G401 (cell line): ENCODE data around the gene SBK3. TPM values are rescaled to one million over a fixed set of nuclear protein-coding genes. Genes with fewer than 3 reads are reported as not detected.

Experiments used
- DNase-seq: peaks from one replicate; pipeline ENCODE4 v3.0.0-alpha.2; 2015; ENCODE audit warnings: low spot score
- in situ Hi-C: cut with HindIII; loops from 2 replicates; pipeline ENCODE4 v1.10.0; 2016; ENCODE audit warnings: low sequenced_read_pairs, mixed read lengths
- total RNA-seq: library from RNA; depleted of rRNA; stranded (reverse); fragments of >200 nt; shearing (Covaris generic); gene quantifications from 2 replicates; pipeline ENCODE4 v1.2.3, GENCODE V29; 2014; rRNA removed

Gene SBK3
- total RNA-seq, 1 experiment from 2014 or later, result 0.37 TPM

DNA sequence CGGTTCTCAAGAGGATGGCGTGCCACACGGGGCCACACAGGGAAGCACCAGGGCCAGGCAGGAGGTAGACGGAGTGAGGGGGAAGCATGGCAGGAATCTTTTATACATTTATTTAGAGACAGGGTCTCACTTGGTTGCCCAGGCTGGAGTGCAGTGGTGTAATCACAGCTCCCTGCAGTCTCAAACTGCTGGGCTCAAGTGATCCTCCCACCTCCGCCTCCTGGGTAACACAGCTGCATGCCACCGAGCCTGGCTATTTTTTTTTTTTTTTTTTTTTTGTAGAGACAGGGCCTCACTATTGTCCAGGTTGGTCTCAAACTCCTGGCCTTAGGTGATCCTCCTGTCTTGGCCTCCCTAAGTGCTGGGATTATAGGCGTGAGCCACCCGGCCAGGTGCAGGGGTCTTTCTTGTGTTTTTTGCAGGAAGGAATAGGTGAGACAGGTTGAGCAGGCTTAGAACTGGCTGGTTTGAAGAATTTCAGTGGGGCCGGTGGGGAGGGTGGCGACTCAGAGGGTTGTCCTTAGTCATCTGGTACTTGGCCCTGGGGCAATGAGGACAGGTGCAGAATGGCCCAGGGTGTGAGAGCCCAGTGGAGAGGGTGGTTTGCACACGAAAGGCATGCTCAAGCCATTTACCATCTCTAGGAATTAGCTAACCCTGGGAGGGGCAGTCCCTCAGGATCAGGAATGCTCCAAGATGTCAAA is 49.5 kb downstream of the SBK3 start:
- in situ Hi-C loops, result no loop called here

DNA sequence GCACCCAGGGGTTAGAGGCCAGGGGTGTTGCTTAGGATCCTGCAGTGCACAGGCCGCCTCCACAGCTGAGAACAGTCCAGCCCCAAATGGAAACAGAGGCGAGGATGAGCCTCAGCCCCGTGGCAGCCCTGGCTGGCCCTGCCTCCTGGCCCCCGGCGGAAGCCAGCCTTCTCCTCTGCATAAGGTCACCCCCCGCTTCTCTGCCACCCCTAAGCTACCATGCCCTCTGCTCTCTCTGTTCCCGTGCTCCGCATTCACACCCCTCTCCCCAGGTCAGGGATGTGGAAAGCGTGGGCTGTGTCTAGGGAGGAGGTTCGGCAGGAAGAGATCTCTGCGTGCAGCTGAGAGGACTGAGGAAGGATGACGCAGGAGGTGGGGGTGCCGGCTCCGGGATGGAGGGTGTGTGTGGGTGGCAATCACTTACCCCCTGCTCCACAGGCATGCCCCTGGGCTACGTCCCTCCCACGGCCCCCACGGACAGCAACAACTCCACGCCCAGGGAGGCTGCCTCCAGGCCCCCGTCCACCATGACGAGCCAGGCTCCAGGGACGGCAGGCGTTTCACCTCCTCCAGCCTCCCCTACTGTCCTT is 51.1 kb downstream of the SBK3 start:
- in situ Hi-C loops, result no loop called here
- DNase-seq, result no peak

More for the DNA sequence above, 49.5 kb downstream of the SBK3 start:
- no peak for DNase-seq

DNA sequence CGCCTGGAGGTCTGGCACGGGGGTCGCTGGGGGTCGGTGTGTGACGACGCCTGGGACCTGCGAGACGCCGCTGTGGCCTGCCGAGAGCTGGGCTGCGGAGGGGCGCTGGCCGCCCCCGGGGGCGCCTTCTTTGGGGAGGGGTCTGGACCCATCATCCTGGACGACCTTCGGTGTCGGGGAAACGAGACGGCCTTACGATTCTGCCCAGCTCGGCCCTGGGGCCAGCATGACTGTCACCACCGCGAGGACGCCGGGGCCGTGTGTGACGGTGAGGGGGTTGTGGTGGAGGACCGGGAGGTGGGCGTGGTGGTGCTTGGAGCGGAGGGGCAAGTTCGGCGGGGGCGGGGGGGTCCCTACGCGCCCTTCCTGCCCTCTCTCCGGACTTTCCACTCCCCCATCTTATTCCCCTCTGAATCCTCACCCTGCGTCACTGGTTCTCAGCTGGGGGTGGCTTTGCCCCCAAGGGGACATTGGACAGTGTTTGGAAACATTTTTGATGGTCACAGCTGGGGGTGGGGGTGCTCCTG is 51.6 kb downstream of the SBK3 start:
- DNase-seq, result no peak
- in situ Hi-C loops, result no loop called here

DNA sequence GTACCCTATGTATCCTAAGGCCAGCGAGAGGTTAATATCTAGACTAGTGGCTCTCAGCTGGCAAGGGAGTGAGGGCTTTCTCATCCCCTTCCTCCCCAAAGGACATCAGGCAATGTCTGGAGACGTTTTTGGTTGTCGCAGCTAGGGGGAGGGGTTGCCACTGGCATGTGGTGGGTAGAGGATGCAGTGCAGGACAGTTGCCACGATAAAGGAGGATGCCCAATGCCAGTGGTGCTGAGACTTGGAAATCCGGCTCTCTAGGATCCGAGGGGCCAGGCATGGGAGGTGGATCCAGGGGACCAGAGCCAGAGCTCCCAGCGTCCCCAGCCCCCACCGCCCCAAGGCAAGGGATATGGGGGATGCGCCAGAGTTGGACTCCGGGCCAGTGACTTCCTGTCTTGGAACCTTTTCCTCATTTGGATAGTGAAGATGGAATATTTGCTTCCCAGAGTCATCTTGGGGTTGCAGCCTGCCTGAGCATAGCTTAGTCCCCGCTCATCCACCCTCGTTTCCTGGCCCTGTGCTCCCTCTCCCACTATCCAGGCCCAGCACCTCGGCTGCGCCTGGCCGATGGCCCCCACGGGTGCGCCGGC is 52.2 kb downstream of the SBK3 start:
- in situ Hi-C loops, result no loop called here
- DNase-seq, result no peak

DNA sequence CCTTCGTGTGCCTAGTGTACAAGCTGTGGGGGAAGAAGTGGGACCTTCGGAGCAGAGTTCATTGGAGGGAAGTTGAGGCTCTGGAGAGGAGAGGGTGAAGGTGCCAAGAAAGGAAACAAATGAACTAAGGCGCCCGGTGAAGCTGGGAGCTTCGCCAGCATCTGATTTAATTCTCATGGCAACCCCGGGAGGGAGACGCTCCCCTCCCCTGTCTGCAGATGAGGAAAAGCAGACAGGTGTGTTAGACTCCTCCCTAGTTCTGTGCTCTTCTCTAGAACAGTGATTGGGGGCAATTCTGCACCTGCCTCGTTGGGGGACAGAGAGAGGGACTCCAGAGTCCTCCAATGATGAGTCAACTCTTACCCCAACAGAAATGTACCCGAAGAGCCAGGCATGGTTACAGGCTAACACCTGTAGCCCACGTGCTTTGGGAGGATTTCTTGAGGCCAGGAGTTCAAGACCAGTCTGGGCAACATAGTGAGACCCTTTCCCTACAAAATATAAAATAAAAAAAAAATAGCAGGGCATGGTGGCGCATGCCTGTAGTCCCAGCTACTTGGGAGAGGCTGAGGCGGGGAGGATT is 52.9 kb downstream of the SBK3 start:
- no peak for DNase-seq
- in situ Hi-C loops, result no loop called here

DNA sequence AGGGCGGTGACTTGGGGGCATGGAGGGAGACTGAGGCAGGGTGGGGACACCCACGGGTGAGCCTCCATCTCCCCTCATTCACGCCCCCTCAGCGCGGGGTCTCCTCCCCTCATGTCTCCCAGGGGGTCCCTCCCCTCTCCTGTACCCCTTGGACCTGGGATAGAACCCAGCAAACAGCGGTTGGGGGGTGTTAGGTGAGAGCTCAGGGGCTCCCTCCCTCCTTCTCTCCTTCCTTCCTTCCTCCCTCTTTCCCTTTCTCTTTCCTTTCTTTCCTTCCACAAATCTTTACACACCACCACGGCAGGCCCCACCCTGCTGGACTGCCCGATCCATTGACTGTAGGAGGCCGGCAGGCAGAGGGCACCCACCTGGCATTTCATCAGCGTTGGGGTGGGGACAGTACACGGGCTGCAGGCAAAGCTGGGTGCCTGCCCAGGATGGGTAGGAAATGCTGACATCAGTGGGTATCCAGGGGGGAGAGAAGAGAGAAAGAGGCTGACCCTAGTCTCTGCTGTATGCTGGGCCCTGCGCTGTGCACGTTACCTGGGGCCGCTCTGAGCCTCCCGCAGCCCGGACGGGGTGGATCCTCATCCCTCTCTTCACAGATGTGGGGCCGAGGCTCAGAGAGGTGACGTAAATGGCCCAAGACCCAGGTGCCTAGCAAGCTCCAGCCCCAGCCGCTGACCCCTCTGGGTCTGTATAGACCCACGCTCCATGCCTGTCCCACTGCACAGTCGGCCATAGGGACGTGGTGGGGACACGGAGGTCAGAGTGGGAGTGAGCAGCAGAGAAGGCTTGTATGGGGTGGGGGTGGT is 53.6 kb downstream of the SBK3 start:
- in situ Hi-C loops, result no loop called here

More for the DNA sequence above, 53.6 kb downstream of the SBK3 start:
- no peak for DNase-seq

Other genes starting within 250 kb of the SBK3 start
- 1.9 TPM in 1 of 2 replicates, not detected in the other for gene TMEM150B, start 220.2 kb downstream of the SBK3 start, total RNA-seq
- gene KMT5C, start 205.7 kb downstream of the SBK3 start, total RNA-seq, result 17.7 and 20.8 TPM in 2 replicates
- 5.8 TPM in 2 replicates for gene COX6B2, start 190.8 kb downstream of the SBK3 start, total RNA-seq
- not detected in 2 replicates for gene GARIN5B, start 182.3 kb downstream of the SBK3 start, total RNA-seq
- gene IL11, start 175.1 kb downstream of the SBK3 start, total RNA-seq, result 6.5 and 8.4 TPM in 2 replicates
- gene TMEM190, start 168.7 kb downstream of the SBK3 start, total RNA-seq, result 4.0 and 14.0 TPM in 2 replicates
- 0.55 TPM in 1 of 2 replicates, not detected in the other for gene TMEM238, start 161.3 kb downstream of the SBK3 start, total RNA-seq
- 236 and 319 TPM in 2 replicates for gene RPL28, start 159.6 kb downstream of the SBK3 start, total RNA-seq
- 329 and 348 TPM in 2 replicates for gene UBE2S, start 137.8 kb downstream of the SBK3 start, total RNA-seq
- not detected in 2 replicates for gene SHISA7, start 102.2 kb downstream of the SBK3 start, total RNA-seq
- 186 and 197 TPM in 2 replicates for gene ISOC2, start 83.9 kb downstream of the SBK3 start, total RNA-seq
- gene C19orf85, start 80.8 kb downstream of the SBK3 start, total RNA-seq, result not detected in 2 replicates
- gene ZNF628, start 68.9 kb downstream of the SBK3 start, total RNA-seq, result 13.3 and 27.6 TPM in 2 replicates
- 143 and 157 TPM in 2 replicates for gene NAT14, start 60.4 kb downstream of the SBK3 start, total RNA-seq
- gene SSC5D, start 57.1 kb downstream of the SBK3 start, total RNA-seq, result 2.5 and 9.4 TPM in 2 replicates
- gene SBK2, start 8.4 kb downstream of the SBK3 start, total RNA-seq, result 1.9 and 3.6 TPM in 2 replicates
- gene ZNF579, start 35.3 kb upstream of the SBK3 start, total RNA-seq, result 10.0 and 16.2 TPM in 2 replicates
- gene FIZ1, start 54.0 kb upstream of the SBK3 start, total RNA-seq, result 5.2 and 7.7 TPM in 2 replicates
- gene ZNF524, start 54.7 kb upstream of the SBK3 start, total RNA-seq, result 8.4 and 19.8 TPM in 2 replicates
- 1.6 and 1.7 TPM in 2 replicates for gene ZNF865, start 60.1 kb upstream of the SBK3 start, total RNA-seq
- gene ZNF784, start 79.0 kb upstream of the SBK3 start, total RNA-seq, result 6.8 and 21.0 TPM in 2 replicates
- 5.1 and 17.4 TPM in 2 replicates for gene ZNF580, start 95.5 kb upstream of the SBK3 start, total RNA-seq
- 31.0 and 53.7 TPM in 2 replicates for gene ZNF581, start 98.1 kb upstream of the SBK3 start, total RNA-seq
- gene CCDC106, start 102.7 kb upstream of the SBK3 start, total RNA-seq, result 24.9 and 29.0 TPM in 2 replicates
- 239 and 262 TPM in 2 replicates for gene U2AF2, start 109.5 kb upstream of the SBK3 start, total RNA-seq
- 40.6 and 89.1 TPM in 2 replicates for gene EPN1, start 129.7 kb upstream of the SBK3 start, total RNA-seq
- not detected in 2 replicates for gene NLRP9, start 192.9 kb upstream of the SBK3 start, total RNA-seq
- gene RFPL4A, start 213.6 kb upstream of the SBK3 start, total RNA-seq, result 0.49 and 3.1 TPM in 2 replicates
- gene RFPL4AL1, start 223.6 kb upstream of the SBK3 start, total RNA-seq, result 0.17 and 0.18 TPM in 2 replicates